Heart right ventricle (tissue), 16 donors: ENCODE results near the gene CNST. TPM values are rescaled to one million over a fixed set of nuclear protein-coding genes. Genes with fewer than 3 reads are reported as not detected.
"Not testable (repeated sequence)": the region's sequence is repeated elsewhere in the genome, so short reads cannot be mapped to it uniquely, and the experiment has no call there.

ENCODE experiments used
- ATAC-seq, 8 donors: fragments of 200-7000 bp; cut with Tn5 transposase; one replicate each; pipeline ENCODE4 v1.9.1; 2020; ENCODE audit warnings: mild to moderate bottlenecking in 8 of 8, moderate library complexity in 8 of 8, moderate number of reproducible peaks in 1 of 8
- DNase-seq, 2 donors: peaks; one replicate each; pipeline ENCODE4 v3.0.0-alpha.2; 2020
- H3K27ac ChIP-seq, 10 donors: fragments of 200-600 bp; sonication (generic) in 2 of 10; one replicate each; pipeline versions ENCODE4 v1.5.0 to v1.8.0; 2020 to 2022; ENCODE audit warnings: mild to moderate bottlenecking in 3 of 10
- H3K27me3 ChIP-seq, 7 donors: fragments of 200-600 bp; one replicate each; pipeline ENCODE4 v1.8.0; 2021 to 2022; ENCODE audit warnings: mild to moderate bottlenecking in 2 of 7
- H3K36me3 ChIP-seq, 9 donors: fragments of 200-600 bp; sonication (generic) in 1 of 9; one replicate each; pipeline versions ENCODE4 v1.5.0 to v1.8.0; 2020 to 2022; ENCODE audit warnings: mild to moderate bottlenecking in 2 of 9
- H3K4me1 ChIP-seq, 9 donors: fragments of 200-600 bp; sonication (generic) in 1 of 9; one replicate each; pipeline versions ENCODE4 v1.5.0 to v1.8.0; 2020 to 2022; ENCODE audit warnings: mild to moderate bottlenecking in 4 of 9
- H3K4me3 ChIP-seq, 10 donors: fragments of 200-600 bp; sonication (generic) in 2 of 10; one replicate each; pipeline versions ENCODE4 v1.5.0 to v1.8.0; 2020 to 2022; ENCODE audit warnings: mild to moderate bottlenecking in 7 of 10, moderate library complexity in 2 of 10
- H3K9me3 ChIP-seq, 11 donors: fragments of 200-600 bp in 10 of 11; sonication (generic) in 2 of 11; one replicate each; pipeline versions ENCODE4 v1.5.0 to v1.8.0; 2013 to 2022; ENCODE audit warnings: mild to moderate bottlenecking in 2 of 11, control low read depth in 1 of 11, moderate library complexity in 1 of 11
- WGBS, 2 donors: extraction: QIAGEN DNeasy Blood & Tissue Kit; methylation state at CpG; one replicate each; pipeline ENCODE4 v1.1.7; 2013; ENCODE audit warnings: inconsistent platforms in 1 of 2; 5-methylcytosine and 5-hydroxymethylcytosine counted together
- intact Hi-C, 10 donors: fragments of 100-400 bp; cut with DNase I; formaldehyde crosslinking; loops; one replicate each; pipeline versions ENCODE4 v1.11.1 to v1.14.2; 2022
- polyA plus RNA-seq, 2 donors: library from polyadenylated mRNA; stranded (reverse); fragments of 200-250 nt; gene quantifications; one replicate each; pipeline ENCODE4 v1.2.3, GENCODE V29; 2013
- total RNA-seq, 10 donors: library from RNA; stranded (reverse); fragmentation: NEBNext Ultra II Directional in 3 of 10; extraction: Animal tissue kit (Norgen Biotek cat#: 25700) in 3 of 10; gene quantifications; one replicate each; pipeline versions ENCODE4 v1.2.1 to v1.2.4, GENCODE V29; 2021 to 2023
- TF ChIP-seq, protein P1 (sequence below), 9 donors: fragments of 200-600 bp; sonication (generic) in 2 of 9; IDR thresholded peaks; one replicate each; pipeline versions ENCODE4 v1.5.0 to v1.8.0; 2021 to 2022; ENCODE audit warnings: antibody characterized with exemption in 9 of 9, mild to moderate bottlenecking in 5 of 9, moderate library complexity in 1 of 9
- donor health status: Arrhythmogenic right ventricular cardiomyopathy.
- donor health status: ischemic (EF 13 %, LVEDD 7.1; RV severe dilation, severe dysfunction).
- donor health status: healthy with polysubstance abuse.
- donor health status: DM: no; HTN: yes; CAD: no.
- donor health status: DM: no; HTN: no; CAD: no.
- donor health status: ischemic (EF 25% LVEDD 6.9; RV normal size, moderate dysfunction).
- donor health status: ischemic (EF 25% LVEDD 5.7; RV mildly dilated, moderate dysfunction).
- donor health status: healthy.
- donor health status: DM: yes; HTN: yes; CAD: no.
- donor health status: Ischemic cardiomyopathy.
- donor health status: ischemic (EF 35%, LVEDD 5.7; RV mildly dilated, moderate dysfunction).
- donor health status: nonischemic (EF 11% LVEDD 7.7; RV severe dilation, severe dysfunction).
- donor health status: DM: yes; HTN: yes; CAD: no.
- donor health status: PGD.
- donor health status: ischemic (EF 29% LVEDD 5.4; RV normal size, mild dysfunction).
- donor health status: nonischemic (EF 23%, LVEDD 6.1; RV moderate dilation, normal function).

The CNST gene
- total and polyA plus RNA-seq, 12 donors = 5.6 to 24.4 (median 14.7) TPM

DNA sequence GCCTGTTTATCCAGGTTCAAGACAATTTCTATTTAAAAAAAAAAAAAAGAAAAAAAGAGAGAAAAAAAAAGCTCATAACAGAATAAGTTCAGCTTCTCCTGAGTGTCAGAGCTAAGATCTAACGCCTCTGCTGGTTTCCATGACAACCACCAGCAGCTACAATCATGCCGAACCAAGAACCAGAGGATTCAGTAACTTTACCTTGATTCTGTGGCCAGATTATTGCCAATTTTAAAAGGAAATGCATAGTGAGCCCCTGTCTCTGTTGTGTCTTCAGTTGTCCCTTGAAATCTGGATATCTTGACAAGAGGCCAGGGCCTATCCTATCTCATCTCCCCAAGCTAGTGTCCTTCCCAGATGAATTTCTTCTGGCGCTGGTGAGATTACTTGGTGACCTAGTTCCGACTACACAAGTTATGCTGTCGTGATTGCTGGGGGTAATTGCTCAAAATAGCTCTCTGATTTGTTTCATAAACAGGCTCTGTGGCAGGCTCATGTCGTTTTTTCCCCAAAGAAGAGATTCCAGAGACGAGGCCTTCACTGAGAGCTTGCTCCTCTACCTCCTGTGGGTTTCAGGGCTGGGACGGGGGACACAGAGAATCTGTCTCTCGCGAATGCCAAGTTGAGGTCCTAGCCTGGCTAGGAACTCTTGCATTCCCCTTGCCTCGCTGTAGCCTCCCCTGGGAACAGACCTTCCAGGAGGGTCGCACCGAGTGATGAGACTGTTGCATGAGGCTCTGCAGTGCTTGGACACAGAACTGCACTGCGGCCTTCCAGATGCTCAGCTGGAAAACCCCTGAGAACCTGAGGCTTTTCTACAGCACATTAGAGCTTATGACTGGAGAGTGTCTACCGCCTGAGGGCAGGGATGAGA lies 125.6 kb downstream of the CNST start:
- WGBS, 2 donors = 54 to 62% methylated on average over 15 of the region's 15 CpGs
- no peak overlapping the region for H3K4me3 ChIP-seq
- H3K36me3 ChIP-seq = no peaks in the 10 kb centered on the region
- H3K9me3 ChIP-seq = peaks cover 0 to 21% (median 0%) of the 10 kb centered on the region in 11 donors
- peak overlapping the region in 8 of 10 donors; percentile 22 to 73 (median 47) for H3K27ac ChIP-seq
- TF ChIP-seq, protein P1, sequence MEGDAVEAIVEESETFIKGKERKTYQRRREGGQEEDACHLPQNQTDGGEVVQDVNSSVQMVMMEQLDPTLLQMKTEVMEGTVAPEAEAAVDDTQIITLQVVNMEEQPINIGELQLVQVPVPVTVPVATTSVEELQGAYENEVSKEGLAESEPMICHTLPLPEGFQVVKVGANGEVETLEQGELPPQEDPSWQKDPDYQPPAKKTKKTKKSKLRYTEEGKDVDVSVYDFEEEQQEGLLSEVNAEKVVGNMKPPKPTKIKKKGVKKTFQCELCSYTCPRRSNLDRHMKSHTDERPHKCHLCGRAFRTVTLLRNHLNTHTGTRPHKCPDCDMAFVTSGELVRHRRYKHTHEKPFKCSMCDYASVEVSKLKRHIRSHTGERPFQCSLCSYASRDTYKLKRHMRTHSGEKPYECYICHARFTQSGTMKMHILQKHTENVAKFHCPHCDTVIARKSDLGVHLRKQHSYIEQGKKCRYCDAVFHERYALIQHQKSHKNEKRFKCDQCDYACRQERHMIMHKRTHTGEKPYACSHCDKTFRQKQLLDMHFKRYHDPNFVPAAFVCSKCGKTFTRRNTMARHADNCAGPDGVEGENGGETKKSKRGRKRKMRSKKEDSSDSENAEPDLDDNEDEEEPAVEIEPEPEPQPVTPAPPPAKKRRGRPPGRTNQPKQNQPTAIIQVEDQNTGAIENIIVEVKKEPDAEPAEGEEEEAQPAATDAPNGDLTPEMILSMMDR (IDR thresholded peaks at IDR 0.05) = no peak
- intact Hi-C loops = loop anchor here in 3 of 10 donors (2.0 to 10.0 kb wide), 3 partner anchors 47 to 125 kb away; partner anchors contain the start of genes CNST (in 1 of the 3) and TFB2M (in 1 of the 3)
- peak in 3 of 8 donors; percentile 32 to 34 (median 33) for ATAC-seq
- H3K4me1 ChIP-seq = peaks cover under 1 to 27% (median 9%) of the 10 kb centered on the region in 9 donors
- no peaks in the 10 kb centered on the region for H3K27me3 ChIP-seq
- no peak for DNase-seq

GRCh38 chr1:246694213-246694895 lies 128.1 kb downstream of the CNST start:
- ATAC-seq, H3K36me3 ChIP-seq, H3K4me3 ChIP-seq, H3K27ac ChIP-seq, H3K27me3 ChIP-seq, DNase-seq: not testable (repeated sequence)
- intact Hi-C loops = loop anchor here in 2 of 10 donors (5.0 to 10.0 kb wide), 2 partner anchors 50 to 58 kb away; no protein-coding TSS in a partner anchor
- Histone ChIP-seq H3K9me3 (peaks cover 0 to 21% (median 0%) of the 10 kb centered on the region in 11 donors), H3K4me1 (peaks cover 7 to 44% (median 13%) of the 10 kb centered on the region in 9 donors)
- WGBS, 2 donors = 92 to 96% methylated on average over 10 of the region's 10 CpGs

DNA sequence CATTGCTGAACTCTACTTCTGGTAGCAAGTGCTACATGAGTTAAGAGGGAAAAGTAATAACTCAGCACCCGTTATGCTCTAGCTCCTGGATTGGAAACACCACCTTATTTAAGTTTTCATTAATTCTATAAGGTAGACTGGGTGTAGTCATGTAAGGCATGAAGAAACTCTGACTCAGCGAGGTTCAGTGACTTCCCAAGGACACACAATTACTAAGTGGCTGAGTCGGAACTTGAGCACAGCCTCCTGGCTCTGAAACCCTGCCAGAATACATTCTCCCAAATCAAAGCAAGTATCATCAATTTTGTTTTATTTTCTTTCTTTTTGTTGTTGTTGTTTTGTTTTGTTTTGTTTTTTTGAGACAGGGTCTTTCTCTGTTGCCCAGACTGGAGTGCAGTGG lies 128.9 kb downstream of the CNST start:
- TF ChIP-seq, protein P1 (IDR thresholded peaks at IDR 0.05) = no peak
- H3K9me3 ChIP-seq = peaks cover 0 to 21% (median 0%) of the 10 kb centered on the region in 11 donors
- WGBS, 2 donors = 90 to 95% methylated on average over 3 of the region's 3 CpGs
- no peak overlapping the region for H3K27ac ChIP-seq
- no peak overlapping the region for H3K4me3 ChIP-seq
- peaks cover 3 to 38% (median 11%) of the 10 kb centered on the region in 9 donors for H3K4me1 ChIP-seq
- intact Hi-C loops = loop anchor here in 9 of 10 donors (5.0 to 10.0 kb wide), 5 partner anchors 48 to 198 kb away; partner anchors contain the start of genes CNST (in 3 of the 9) and TFB2M (in 3 of the 9)
- H3K27me3 ChIP-seq = no peaks in the 10 kb centered on the region
- ATAC-seq (no peak), DNase-seq (no peak)
- H3K36me3 ChIP-seq = no peaks in the 10 kb centered on the region

GRCh38 chr1:246695666-246696065 lies 129.4 kb downstream of the CNST start:
- DNase-seq (no peak), ATAC-seq (no peak)
- Histone ChIP-seq H3K36me3 (no peaks in the 10 kb centered on the region), H3K9me3 (peaks cover 0 to 21% (median 0%) of the 10 kb centered on the region in 11 donors), H3K4me3 (no peak overlapping the region), H3K4me1 (peaks cover 3 to 38% (median 11%) of the 10 kb centered on the region in 9 donors), H3K27me3 (no peaks in the 10 kb centered on the region), H3K27ac (peak overlapping the region in 1 of 10 donors; percentile 24)
- intact Hi-C loops = loop anchor here (2.0 to 10.0 kb wide), 6 partner anchors 48 to 198 kb away; partner anchors contain the start of genes CNST (in 3 of the 10) and TFB2M (in 3 of the 10)
- TF ChIP-seq, protein P1 (IDR thresholded peaks at IDR 0.05) = no peak
- WGBS, 2 donors = 98 to 99% methylated on average over 5 of the region's 5 CpGs
